ENCODE data around the gene DACT3.

DNA sequence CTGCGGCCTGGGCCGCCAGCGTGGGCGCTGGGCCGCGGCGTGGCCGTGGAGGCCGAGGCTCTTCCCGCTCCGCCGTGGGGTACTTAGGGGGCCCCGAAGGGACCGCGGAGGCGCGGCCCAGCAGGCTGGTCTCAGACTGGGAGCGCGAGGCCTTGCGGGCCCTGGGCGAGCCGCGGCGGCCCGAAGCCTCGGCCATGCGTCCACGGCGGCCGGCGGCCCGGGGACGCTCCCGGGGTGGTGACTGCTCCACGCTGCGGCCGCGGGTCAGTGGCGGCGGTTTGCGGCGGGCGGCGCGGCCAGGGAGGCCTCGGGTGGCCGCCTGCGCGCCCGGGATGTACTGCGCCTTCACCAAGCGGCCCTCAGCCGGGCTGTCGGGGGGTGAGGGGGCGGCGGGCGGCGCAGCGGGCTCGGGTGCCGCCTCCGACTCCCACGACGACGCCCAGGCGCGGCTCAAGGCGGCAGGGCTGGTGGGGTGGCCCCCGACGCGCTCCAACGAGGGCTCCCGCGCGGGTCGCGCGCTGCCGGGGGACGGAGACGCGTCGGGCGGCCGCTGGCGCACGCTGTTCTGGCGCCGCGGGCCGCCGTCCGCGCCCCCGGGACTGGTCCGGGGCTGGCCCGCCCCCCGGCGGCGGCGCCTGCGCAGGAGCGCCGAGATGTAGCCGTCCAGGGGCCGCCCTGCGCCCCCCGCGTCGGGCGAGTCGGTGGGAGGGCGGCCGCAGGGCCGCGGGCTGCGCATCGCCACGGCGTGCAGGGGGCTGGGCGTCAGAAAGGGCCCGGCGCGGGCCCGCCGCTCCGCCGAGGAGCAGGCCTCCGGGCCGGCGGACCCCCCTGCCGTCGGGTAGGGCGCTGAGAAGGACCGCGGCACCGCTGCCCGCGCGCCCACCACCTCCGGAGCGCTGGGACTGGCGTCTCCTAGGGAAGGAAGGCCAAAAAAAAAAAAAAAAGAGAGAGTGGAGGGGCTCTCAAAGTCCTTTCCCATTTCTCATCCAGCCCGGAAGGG, 11.7 kb downstream of the DACT3 start:
- TF ChIP-seq, protein P1, sequence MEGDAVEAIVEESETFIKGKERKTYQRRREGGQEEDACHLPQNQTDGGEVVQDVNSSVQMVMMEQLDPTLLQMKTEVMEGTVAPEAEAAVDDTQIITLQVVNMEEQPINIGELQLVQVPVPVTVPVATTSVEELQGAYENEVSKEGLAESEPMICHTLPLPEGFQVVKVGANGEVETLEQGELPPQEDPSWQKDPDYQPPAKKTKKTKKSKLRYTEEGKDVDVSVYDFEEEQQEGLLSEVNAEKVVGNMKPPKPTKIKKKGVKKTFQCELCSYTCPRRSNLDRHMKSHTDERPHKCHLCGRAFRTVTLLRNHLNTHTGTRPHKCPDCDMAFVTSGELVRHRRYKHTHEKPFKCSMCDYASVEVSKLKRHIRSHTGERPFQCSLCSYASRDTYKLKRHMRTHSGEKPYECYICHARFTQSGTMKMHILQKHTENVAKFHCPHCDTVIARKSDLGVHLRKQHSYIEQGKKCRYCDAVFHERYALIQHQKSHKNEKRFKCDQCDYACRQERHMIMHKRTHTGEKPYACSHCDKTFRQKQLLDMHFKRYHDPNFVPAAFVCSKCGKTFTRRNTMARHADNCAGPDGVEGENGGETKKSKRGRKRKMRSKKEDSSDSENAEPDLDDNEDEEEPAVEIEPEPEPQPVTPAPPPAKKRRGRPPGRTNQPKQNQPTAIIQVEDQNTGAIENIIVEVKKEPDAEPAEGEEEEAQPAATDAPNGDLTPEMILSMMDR (IDR thresholded peaks at IDR 0.05): no peak
- TF ChIP-seq POLR2A (IDR thresholded peaks at IDR 0.05): no peak

Data from thyroid gland (tissue), 4 donors.